Sigmoid colon (tissue), 7 donors: ENCODE data around the gene MALAT1. TPM values are rescaled to one million over a fixed set of nuclear protein-coding genes. Genes with fewer than 3 reads are reported as not detected.

Experiments used
- DNase-seq: peaks from one replicate; pipeline ENCODE4 v3.0.0-alpha.2; 2019
- H3K27ac ChIP-seq, 4 donors: fragments of 200-600 bp; sonication (generic); one replicate each; pipeline ENCODE4 v1.5.1; 2016 to 2019; ENCODE audit warnings: mild to moderate bottlenecking in 1 of 4
- H3K27me3 ChIP-seq, 3 donors: fragments of 200-600 bp; sonication (generic); one replicate each; pipeline ENCODE4 v1.5.1; 2019; ENCODE audit warnings: mild to moderate bottlenecking in 1 of 3
- H3K36me3 ChIP-seq, 4 donors: fragments of 200-600 bp; sonication (generic); one replicate each; pipeline ENCODE4 v1.5.1; 2016 to 2019
- H3K4me1 ChIP-seq, 4 donors: fragments of 200-600 bp; sonication (generic); one replicate each; pipeline ENCODE4 v1.5.1; 2017 to 2019
- H3K4me3 ChIP-seq, 4 donors: fragments of 200-600 bp; sonication (generic); one replicate each; pipeline ENCODE4 v1.5.1; 2017 to 2019; ENCODE audit warnings: mild to moderate bottlenecking in 2 of 4, moderate library complexity in 1 of 4
- H3K9me3 ChIP-seq, 4 donors: fragments of 200-600 bp in 3 of 4; sonication (generic) in 3 of 4; one replicate each; pipeline versions ENCODE4 v1.5.1 to v1.6.1; 2013 to 2019
- EP300 ChIP-seq, 4 donors: sonication (generic); formaldehyde crosslinking; IDR thresholded peaks; one replicate each; pipeline ENCODE4 v1.6.1; 2017; ENCODE audit warnings: antibody characterized with exemption in 4 of 4
- POLR2A ChIP-seq, 2 donors: fragments of 450-650 bp; IDR thresholded peaks; one replicate each; pipeline ENCODE4 v1.6.1; 2016; ENCODE audit warnings: antibody characterized with exemption in 2 of 2, mild to moderate bottlenecking in 2 of 2, moderate library complexity in 2 of 2
- POLR2AphosphoS5 ChIP-seq, 4 donors: sonication (generic); formaldehyde crosslinking; IDR thresholded peaks; one replicate each; pipeline ENCODE4 v1.6.1; 2017; ENCODE audit warnings: antibody characterized with exemption in 4 of 4
- WGBS, 2 donors: extraction: QIAGEN DNeasy Blood & Tissue Kit; methylation state at CpG; one replicate each; pipeline ENCODE4 v1.1.7; 2013; 5-methylcytosine and 5-hydroxymethylcytosine counted together
- intact Hi-C: fragments of 100-400 bp; cut with DNase I; formaldehyde crosslinking; loops from one replicate; pipeline ENCODE4 v1.15.1; 2023
- polyA plus RNA-seq, 3 donors: library from polyadenylated mRNA; stranded (reverse); fragments of 200-250 nt; gene quantifications; one replicate each; pipeline ENCODE4 v1.2.3, GENCODE V29; 2013
- total RNA-seq, 4 donors: library from RNA; depleted of rRNA; stranded (reverse); fragments of >200 nt; gene quantifications; one replicate each; pipeline ENCODE4 v1.1.0, GENCODE V29; 2016
- TF ChIP-seq, protein P1 (sequence below), 4 experiments: fragments of 450-650 bp in 3 of 4; fragments of 200-600 bp in 1 of 4; IDR thresholded peaks; one replicate each; pipeline ENCODE4 v1.5.1; 2016 to 2019; ENCODE audit warnings: antibody characterized with exemption in 4 of 4, mild to moderate bottlenecking in 3 of 4, moderate library complexity in 2 of 4
- donor health status: healthy with polysubstance abuse.
- donor health status: Bipolar disorder and iron deficiency.
- donor health status: healthy.

The MALAT1 gene
- total and polyA plus RNA-seq, 7 donors, result 6.6 to 32,672 (median 10,511) TPM

DNA sequence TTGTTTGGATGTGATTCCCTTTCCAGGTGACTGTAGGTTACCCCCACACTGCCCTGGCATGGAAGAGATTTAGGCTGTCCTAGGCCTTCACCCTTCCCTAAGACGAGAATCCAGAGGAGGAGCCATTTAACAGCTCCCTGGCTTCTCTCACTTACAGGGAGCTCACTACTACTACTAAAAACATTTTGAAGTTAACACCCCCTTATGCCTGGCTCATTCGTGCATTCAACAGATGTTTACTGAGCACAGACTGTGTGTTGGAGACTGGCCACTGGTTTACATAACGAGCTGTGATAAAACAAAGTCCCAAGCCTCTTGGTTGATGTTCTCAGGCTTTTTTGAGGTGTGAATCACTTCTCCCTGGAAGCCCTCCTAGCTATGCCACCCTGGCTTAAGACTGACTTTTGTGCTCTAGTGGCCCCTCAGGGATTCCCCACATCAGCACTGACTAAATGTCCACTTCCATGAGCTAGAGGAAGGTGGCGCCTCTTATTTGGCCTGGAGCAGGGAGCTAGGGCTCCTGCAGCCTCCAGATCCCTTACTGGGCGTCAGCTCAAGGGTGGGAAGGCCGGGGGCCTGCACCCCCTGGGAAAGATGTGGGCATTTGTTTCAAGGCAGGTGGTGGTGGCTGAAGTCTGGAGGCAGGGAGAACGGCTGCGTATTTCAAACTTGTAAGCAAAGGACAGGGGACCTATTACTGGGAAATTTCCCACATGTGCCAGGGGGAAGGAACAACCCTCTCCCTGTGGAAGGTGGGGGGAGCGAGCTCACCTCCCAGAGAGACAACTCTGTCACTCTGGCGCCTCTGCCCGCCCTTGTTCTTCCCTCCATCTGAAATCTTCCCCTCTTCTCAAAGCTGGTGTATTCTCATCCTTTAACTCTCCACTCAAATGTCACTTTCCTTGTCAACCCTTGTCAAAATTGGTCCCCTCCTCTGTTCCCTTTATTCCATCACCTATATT is 19.4 kb upstream of the MALAT1 start:
- Histone ChIP-seq H3K27me3 (no peaks in the 10 kb centered on the region), H3K4me1 (peaks cover 0 to 76% (median 68%) of the 10 kb centered on the region in 4 donors), H3K4me3 (peak overlapping the region; percentile 9 to 91 (median 79)), H3K36me3 (no peaks in the 10 kb centered on the region), H3K27ac (peak overlapping the region; percentile 92 to 100 (median 97)), H3K9me3 (no peaks in the 10 kb centered on the region)
- intact Hi-C loops, result no loop called here
- TF ChIP-seq, protein P1, sequence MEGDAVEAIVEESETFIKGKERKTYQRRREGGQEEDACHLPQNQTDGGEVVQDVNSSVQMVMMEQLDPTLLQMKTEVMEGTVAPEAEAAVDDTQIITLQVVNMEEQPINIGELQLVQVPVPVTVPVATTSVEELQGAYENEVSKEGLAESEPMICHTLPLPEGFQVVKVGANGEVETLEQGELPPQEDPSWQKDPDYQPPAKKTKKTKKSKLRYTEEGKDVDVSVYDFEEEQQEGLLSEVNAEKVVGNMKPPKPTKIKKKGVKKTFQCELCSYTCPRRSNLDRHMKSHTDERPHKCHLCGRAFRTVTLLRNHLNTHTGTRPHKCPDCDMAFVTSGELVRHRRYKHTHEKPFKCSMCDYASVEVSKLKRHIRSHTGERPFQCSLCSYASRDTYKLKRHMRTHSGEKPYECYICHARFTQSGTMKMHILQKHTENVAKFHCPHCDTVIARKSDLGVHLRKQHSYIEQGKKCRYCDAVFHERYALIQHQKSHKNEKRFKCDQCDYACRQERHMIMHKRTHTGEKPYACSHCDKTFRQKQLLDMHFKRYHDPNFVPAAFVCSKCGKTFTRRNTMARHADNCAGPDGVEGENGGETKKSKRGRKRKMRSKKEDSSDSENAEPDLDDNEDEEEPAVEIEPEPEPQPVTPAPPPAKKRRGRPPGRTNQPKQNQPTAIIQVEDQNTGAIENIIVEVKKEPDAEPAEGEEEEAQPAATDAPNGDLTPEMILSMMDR (IDR thresholded peaks at IDR 0.05), result peak in 2 of 4 experiments; percentile 37 to 42
- peak; percentile 74 to 89 (median 80) for TF ChIP-seq POLR2AphosphoS5 (IDR thresholded peaks at IDR 0.05)
- TF ChIP-seq POLR2A (IDR thresholded peaks at IDR 0.05), result peak in 1 of 2 donors; percentile 30
- TF ChIP-seq EP300 (IDR thresholded peaks at IDR 0.05), result peak; percentile 40 to 82 (median 64)
- DNase-seq, result peak; percentile 95
- WGBS, 2 donors, result 40 to 67% methylated on average over 11 of the region's 11 CpGs

DNA sequence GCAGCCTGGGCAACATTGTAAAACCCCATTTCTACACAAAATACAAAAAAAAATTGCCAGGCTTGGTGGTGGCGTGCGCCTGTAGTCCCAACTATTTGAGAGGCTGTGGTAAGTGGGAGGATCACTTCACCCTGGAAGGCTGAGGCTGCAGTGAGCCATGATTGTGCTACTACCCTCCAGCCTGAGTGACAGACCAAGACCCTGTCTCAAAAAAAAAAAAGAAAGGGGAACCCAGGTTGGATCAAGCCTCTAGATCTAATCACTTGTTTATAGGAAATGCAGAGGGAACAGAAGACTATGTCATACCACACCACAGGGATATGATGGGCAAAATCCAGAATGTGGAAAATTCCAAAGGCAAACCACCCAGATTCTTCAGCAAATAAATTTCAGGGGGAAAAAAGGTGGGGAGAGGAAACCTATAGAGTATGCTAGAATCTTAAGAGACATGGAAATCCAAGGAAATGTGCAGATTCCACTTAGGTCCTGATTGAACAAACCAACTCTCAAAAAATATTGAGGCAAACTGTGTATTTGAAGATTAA is 16.5 kb upstream of the MALAT1 start:
- Histone ChIP-seq H3K27ac (peak overlapping the region; percentile 92 to 100 (median 97)), H3K9me3 (no peaks in the 10 kb centered on the region), H3K4me3 (no peak overlapping the region), H3K4me1 (peaks cover 0 to 92% (median 85%) of the 10 kb centered on the region in 4 donors), H3K27me3 (no peaks in the 10 kb centered on the region), H3K36me3 (no peaks in the 10 kb centered on the region)
- intact Hi-C loops, result no loop called here
- TF ChIP-seq POLR2A (IDR thresholded peaks at IDR 0.05) (no peak), POLR2AphosphoS5 (IDR thresholded peaks at IDR 0.05) (no peak), EP300 (IDR thresholded peaks at IDR 0.05) (no peak)
- TF ChIP-seq, protein P1 (IDR thresholded peaks at IDR 0.05), result no peak
- DNase-seq, result no peak
- 96 to 99% methylated on average over 2 of the region's 2 CpGs for WGBS, 2 donors

DNA sequence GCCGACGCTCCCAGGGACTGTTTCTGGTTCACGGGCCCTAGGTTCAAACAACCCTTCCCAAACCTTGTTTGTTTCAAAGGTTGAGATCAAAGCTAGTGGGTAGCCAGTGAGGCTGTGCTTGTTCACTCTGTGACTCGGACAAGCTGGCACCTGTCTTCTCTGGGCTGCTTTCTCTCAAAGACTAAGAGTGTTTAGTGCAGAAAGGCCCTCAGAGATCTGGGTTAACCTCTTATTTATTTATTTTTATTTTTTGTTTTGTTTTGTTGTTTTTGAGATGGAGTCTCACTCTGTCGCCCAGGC is 13.0 kb upstream of the MALAT1 start:
- H3K27ac ChIP-seq, result peak overlapping the region; percentile 92 to 100 (median 97)
- intact Hi-C loops, result no loop called here
- no peaks in the 10 kb centered on the region for H3K27me3 ChIP-seq
- 33 to 58% methylated on average over 5 of the region's 5 CpGs for WGBS, 2 donors
- peak; percentile 77 for DNase-seq
- no peaks in the 10 kb centered on the region for H3K9me3 ChIP-seq
- H3K36me3 ChIP-seq, result no peaks in the 10 kb centered on the region
- TF ChIP-seq, protein P1 (IDR thresholded peaks at IDR 0.05), result no peak
- TF ChIP-seq EP300 (IDR thresholded peaks at IDR 0.05) (no peak), POLR2AphosphoS5 (IDR thresholded peaks at IDR 0.05) (peak in 2 of 4 donors; percentile 47 to 73), POLR2A (IDR thresholded peaks at IDR 0.05) (no peak)
- no peak overlapping the region for H3K4me3 ChIP-seq
- peaks cover 0 to 91% (median 86%) of the 10 kb centered on the region in 4 donors for H3K4me1 ChIP-seq

DNA sequence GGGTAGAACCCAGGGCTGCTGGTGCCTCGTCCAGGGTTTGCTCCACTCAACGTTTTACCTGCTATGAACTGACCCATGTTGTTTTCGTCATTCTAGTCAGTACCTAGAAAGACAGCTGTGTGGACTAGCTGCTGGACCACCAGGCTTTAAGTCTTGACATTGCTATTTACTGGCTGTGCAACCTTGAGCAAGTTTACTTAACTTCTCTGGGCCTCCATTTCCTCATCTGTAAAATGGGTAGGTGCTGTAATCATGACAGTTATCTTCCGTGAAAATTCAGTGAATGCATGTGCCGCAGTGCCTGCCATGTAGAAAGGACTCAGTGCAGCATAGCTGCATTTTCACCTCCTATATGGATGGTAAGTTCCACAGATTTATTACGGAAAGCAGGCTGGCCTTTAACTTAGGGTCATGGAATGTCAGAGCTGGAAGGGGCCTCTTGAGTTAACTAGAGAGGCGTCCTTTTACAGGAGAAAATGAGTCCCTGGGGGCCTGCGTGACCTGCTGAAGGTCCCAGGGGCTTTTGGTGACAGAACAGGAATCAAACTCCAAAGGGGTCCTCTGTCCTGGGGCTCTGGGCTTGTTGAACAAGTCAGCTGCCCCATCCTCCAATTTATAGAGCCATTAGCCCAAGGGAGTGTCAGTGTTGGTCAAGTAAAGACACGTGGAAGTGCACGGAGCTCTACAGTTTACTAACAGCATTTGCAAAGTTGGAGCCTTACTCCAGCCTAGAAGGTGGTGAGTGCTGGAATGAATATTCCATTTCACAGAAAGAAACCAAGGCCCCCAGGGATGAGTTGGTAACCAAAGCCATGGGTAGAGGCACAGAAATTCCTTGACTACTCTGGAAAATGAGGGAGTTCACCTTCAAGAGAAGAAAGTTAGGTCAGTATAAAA is 12.0 kb upstream of the MALAT1 start:
- H3K9me3 ChIP-seq, result no peaks in the 10 kb centered on the region
- H3K27me3 ChIP-seq, result no peaks in the 10 kb centered on the region
- H3K36me3 ChIP-seq, result no peaks in the 10 kb centered on the region
- no peak overlapping the region for H3K4me3 ChIP-seq
- intact Hi-C loops, result no loop called here
- TF ChIP-seq, protein P1 (IDR thresholded peaks at IDR 0.05), result no peak
- TF ChIP-seq EP300 (IDR thresholded peaks at IDR 0.05) (no peak), POLR2A (IDR thresholded peaks at IDR 0.05) (no peak), POLR2AphosphoS5 (IDR thresholded peaks at IDR 0.05) (no peak)
- H3K4me1 ChIP-seq, result peaks cover 0 to 91% (median 86%) of the 10 kb centered on the region in 4 donors
- peak; percentile 64 for DNase-seq
- 81 to 82% methylated on average over 10 of the region's 10 CpGs for WGBS, 2 donors
- H3K27ac ChIP-seq, result peak overlapping the region; percentile 92 to 100 (median 97)
